IMR-90 (cell line): ENCODE measurements around the gene PDX1. TPM values are rescaled to one million over a fixed set of nuclear protein-coding genes. Genes with fewer than 3 reads are reported as not detected.

ENCODE experiments used
- ATAC-seq: fragments of 200-7000 bp; cut with Tn5 transposase; 2 replicates; pipeline ENCODE4 v1.9.1; 2020; ENCODE audit warnings: low read depth, mild to moderate bottlenecking, moderate library complexity
- BruUV-seq: library from RNA; stranded (reverse); fragments of 400-500 nt; replicated peaks from 2 replicates; lab custom pipeline; 2021; lab: Mats Ljungman, UMichigan
- CTCF ChIA-PET: fragments of 300-600 bp; formaldehyde crosslinking; extraction: SDS; loops from one replicate; lab custom pipeline; 2021; ENCODE audit warnings: antibody characterized with exemption; lab: Yijun Ruan, JAX
- POLR2A ChIA-PET: fragments of 300-600 bp; sonication (Branson Sonifier 250); formaldehyde crosslinking; loops from one replicate; lab custom pipeline; 2022; ENCODE audit warnings: antibody characterized with exemption; ENCODE audit not compliant: unreplicated experiment; lab: Charles Lee
- DNase-seq: peaks from one replicate; pipeline ENCODE4 v3.0.0; 2013
- H2AFZ ChIP-seq: replicated peaks from 2 replicates; pipeline ENCODE3; 2013; ENCODE audit warnings: low read length, mild to moderate bottlenecking; ENCODE audit not compliant: poor library complexity
- H2AK5ac ChIP-seq: 2 replicates; pipeline ENCODE4 v1.6.1; 2013; ENCODE audit warnings: low read depth, low read length, inconsistent platforms
- H2AK9ac ChIP-seq: replicated peaks from 2 replicates; pipeline ENCODE3; 2013; ENCODE audit warnings: mild to moderate bottlenecking, low read depth, low read length, moderate library complexity; ENCODE audit not compliant: poor library complexity
- H2BK120ac ChIP-seq: 2 replicates; pipeline ENCODE4 v1.6.1; 2013; ENCODE audit warnings: low read depth, low read length, inconsistent platforms
- H2BK15ac ChIP-seq: 3 replicates; pipeline ENCODE4 v1.6.1; 2013; ENCODE audit warnings: low read depth, low read length, inconsistent platforms
- H2BK20ac ChIP-seq: 2 replicates; pipeline ENCODE4 v1.6.1; 2013; ENCODE audit warnings: low read depth, mild to moderate bottlenecking, inconsistent platforms, low read length, moderate library complexity
- H2BK5ac ChIP-seq: 2 replicates; pipeline ENCODE4 v1.6.1; 2013; ENCODE audit warnings: mild to moderate bottlenecking, low read depth, low read length, inconsistent platforms; ENCODE audit not compliant: poor library complexity, severe bottlenecking
- H3K14ac ChIP-seq: replicated peaks from 2 replicates; pipeline ENCODE4 v1.6.1; 2013; ENCODE audit warnings: low read depth, low read length, inconsistent platforms
- H3K18ac ChIP-seq: 2 replicates; pipeline ENCODE4 v1.6.1; 2013; ENCODE audit warnings: low read depth, low read length, control low read depth
- H3K23ac ChIP-seq: 2 replicates; pipeline ENCODE4 v1.6.1; 2013; ENCODE audit warnings: low read depth, low read length, inconsistent platforms
- H3K27ac ChIP-seq: 2 replicates; pipeline ENCODE4 v1.5.1; 2013; ENCODE audit warnings: mild to moderate bottlenecking, control low read depth, low read length; ENCODE audit not compliant: insufficient read depth
- H3K27me3 ChIP-seq: 2 replicates; pipeline ENCODE4 v1.6.1; 2013; ENCODE audit warnings: low read length; ENCODE audit not compliant: control insufficient read depth, insufficient read depth
- H3K36me3 ChIP-seq: 2 replicates; pipeline ENCODE4 v1.6.1; 2013; ENCODE audit warnings: low read length, mixed read lengths; ENCODE audit not compliant: control insufficient read depth, insufficient read depth
- H3K4ac ChIP-seq: 2 replicates; pipeline ENCODE4 v1.6.1; 2013; ENCODE audit warnings: low read depth, low read length, inconsistent platforms
- H3K4me1 ChIP-seq: 2 replicates; pipeline ENCODE4 v1.6.1; 2013; ENCODE audit warnings: low read length, mixed read lengths; ENCODE audit not compliant: control insufficient read depth, insufficient read depth
- H3K4me2 ChIP-seq: 2 replicates; pipeline ENCODE4 v1.6.1; 2013; ENCODE audit warnings: low read depth, mild to moderate bottlenecking, control low read depth, low read length, moderate library complexity
- H3K4me3 ChIP-seq: 2 replicates; pipeline ENCODE4 v1.5.1; 2013; ENCODE audit warnings: low read depth, mild to moderate bottlenecking, control low read depth, low read length, moderate library complexity; ENCODE audit not compliant: insufficient read depth
- H3K56ac ChIP-seq: 2 replicates; pipeline ENCODE4 v1.6.1; 2013; ENCODE audit warnings: low read length, inconsistent platforms; ENCODE audit not compliant: insufficient read depth; ENCODE audit errors: extremely low read depth
- H3K79me1 ChIP-seq, 2 experiments: 2 replicates each; pipeline ENCODE4 v1.6.1; 2013; ENCODE audit warnings: low read length in 2 of 2, inconsistent platforms in 1 of 2, low read depth in 1 of 2
- H3K9ac ChIP-seq: 2 replicates; pipeline ENCODE4 v1.6.1; 2013; ENCODE audit warnings: low read depth, low read length, control low read depth
- H3K9me1 ChIP-seq: 2 replicates; pipeline ENCODE4 v1.6.1; 2013; ENCODE audit warnings: low read length, inconsistent platforms; ENCODE audit not compliant: insufficient read depth
- H3K9me3 ChIP-seq: 2 replicates; pipeline ENCODE4 v1.6.1; 2013; ENCODE audit warnings: low read length; ENCODE audit not compliant: control insufficient read depth, insufficient read depth
- H4K20me1 ChIP-seq: 2 replicates; pipeline ENCODE4 v1.6.1; 2013; ENCODE audit warnings: low read length, inconsistent platforms; ENCODE audit not compliant: insufficient read depth
- H4K5ac ChIP-seq: 2 replicates; pipeline ENCODE4 v1.6.1; 2013; ENCODE audit warnings: mild to moderate bottlenecking, low read depth, low read length, control low read depth
- H4K8ac ChIP-seq, 2 experiments: 2 replicates each; pipeline ENCODE4 v1.6.1; 2013; ENCODE audit warnings: low read depth in 2 of 2, low read length in 2 of 2, control low read depth in 1 of 2, inconsistent platforms in 1 of 2
- H4K91ac ChIP-seq: 2 replicates; pipeline ENCODE4 v1.6.1; 2013; ENCODE audit warnings: low read depth, low read length, inconsistent platforms; ENCODE audit not compliant: insufficient read depth
- BHLHE40 ChIP-seq: fragments of 150-350 bp; IDR thresholded peaks from 2 replicates; pipeline ENCODE4 v1.6.1; 2016; ENCODE audit warnings: mild to moderate bottlenecking, low read depth, low read length
- CTCF ChIP-seq: conservative IDR thresholded peaks from 2 replicates; pipeline ENCODE4 v1.5.1; 2012; ENCODE audit warnings: mild to moderate bottlenecking, low read depth, low read length, improper control_type of control experiment
- MAZ ChIP-seq: IDR thresholded peaks from 2 replicates; pipeline ENCODE4 v1.6.1; 2012; ENCODE audit warnings: low read depth, mild to moderate bottlenecking, low read length, improper control_type of control experiment, moderate library complexity, borderline replicate concordance
- NFE2L2 ChIP-seq: fragments of 150-350 bp; IDR thresholded peaks from 2 replicates; pipeline ENCODE4 v1.6.1; 2016; ENCODE audit warnings: low read depth, mild to moderate bottlenecking, low read length
- RCOR1 ChIP-seq: IDR thresholded peaks from 2 replicates; pipeline ENCODE4 v1.6.1; 2012; ENCODE audit warnings: mild to moderate bottlenecking, low read length, improper control_type of control experiment; ENCODE audit not compliant: insufficient replicate concordance
- WGBS, 2 experiments: methylation state at CpG; one replicate each; pipeline versions ENCODE4 v1.1.5 to v1.1.7; 2013; ENCODE audit warnings: missing lambda C conversion rate in 2 of 2; ENCODE audit not compliant: insufficient read length in 1 of 2; ENCODE audit errors: extremely low coverage in 2 of 2; 5-methylcytosine and 5-hydroxymethylcytosine counted together
- dilution Hi-C: fragments of 300-500 bp; cut with HindIII; formaldehyde crosslinking; loops from one replicate; pipeline ENCODE4 v1.14.3; 2018; ENCODE audit warnings: low sequenced_read_pairs; ENCODE audit not compliant: unreplicated experiment
- in situ Hi-C: fragments of 300-500 bp; cut with MboI; formaldehyde crosslinking; loops from 3 replicates; pipeline ENCODE4 v1.14.3; 2019; ENCODE audit warnings: low sequenced_read_pairs, inconsistent platforms, mixed read lengths
- intact Hi-C: fragments of 100-400 bp; cut with micrococcal nuclease; formaldehyde crosslinking; loops from 2 replicates; pipeline ENCODE4 v1.10.0; 2022
- polyA plus RNA-seq, 3 experiments: library from polyadenylated mRNA; depleted of rRNA; stranded (reverse); fragments of >200 nt; gene quantifications; 2 replicates each; pipeline ENCODE4 v1.2.3, GENCODE V29; 2012; ENCODE audit warnings: low replicate concordance in 1 of 3
- total RNA-seq: library from RNA; depleted of rRNA; stranded (reverse); fragments of >200 nt; gene quantifications from 2 replicates; pipeline ENCODE4 v1.2.3, GENCODE V29; 2012

PDX1 gene
- total and polyA plus RNA-seq, 2 of the 4 experiments (the other 2 are of a cell fraction): not detected

GRCh38 chr13:27968316-27969081 is 48.7 kb downstream of the PDX1 start:
- Histone ChIP-seq H3K79me1 (no peaks in the 10 kb centered on the region), H4K8ac (no peak overlapping the region), H3K9ac (no peak overlapping the region), H2AK5ac (no peak overlapping the region), H3K36me3 (no peaks in the 10 kb centered on the region), H2BK15ac (no peak overlapping the region), H2BK20ac (no peak overlapping the region), H3K56ac (no peak overlapping the region), H3K4ac (no peak overlapping the region), H2AFZ (no peak overlapping the region), H3K4me1 (no peaks in the 10 kb centered on the region), H3K23ac (no peak overlapping the region), H3K4me2 (no peak overlapping the region; the same call in 1 of the 2 replicates), H4K91ac (no peak overlapping the region), H3K14ac (no peak overlapping the region), H4K20me1 (peaks cover 4% of the 10 kb centered on the region), H3K9me3 (peaks cover 3% of the 10 kb centered on the region; the same call in 1 of the 2 replicates), H4K5ac (no peak overlapping the region), H3K9me1 (no peaks in the 10 kb centered on the region), H3K27ac (no peak overlapping the region), H2AK9ac (no peak overlapping the region), H3K4me3 (no peak overlapping the region), H2BK120ac (no peak overlapping the region), H2BK5ac (no peak overlapping the region), H3K18ac (no peak overlapping the region), H3K27me3 (peaks cover 97% of the 10 kb centered on the region)
- no TSS peak for BruUV-seq
- in situ Hi-C loops (no loop called here), dilution Hi-C loops (no loop called here), intact Hi-C loops (no loop called here)
- ChIA-PET CTCF (no interaction called here), POLR2A (no interaction called here)
- no peak for DNase-seq
- no peak for ATAC-seq
- 3% methylated on average over 45 of the region's 86 CpGs; no CpG with 5 or more reads in 1 of the 2 experiments for WGBS, 2 experiments
- TF ChIP-seq BHLHE40 (no peak), MAZ (no peak), RCOR1 (no peak), CTCF (no peak), NFE2L2 (no peak)
